Measurements from ENCODE around the gene NOL6. TPM values are rescaled to one million over a fixed set of nuclear protein-coding genes. Genes with fewer than 3 reads are reported as not detected.
"Not testable (repeated sequence)": the region's sequence is repeated elsewhere in the genome, so short reads cannot be mapped to it uniquely, and the experiment has no call there.

NOL6 gene
- total RNA-seq, 2 donors from 2014 or later = 11.5 to 29.3 TPM

GRCh38 chr9:33458444-33458843 is 15.3 kb downstream of the NOL6 start:
- no peak overlapping the region for H3K9ac ChIP-seq (ENCODE audit: low read depth in 2 of 2, low read length in 2 of 2)
- no peak for DNase-seq
- H3K9me3 ChIP-seq = no peaks in the 10 kb centered on the region
- no peaks in the 10 kb centered on the region for H3K4me1 ChIP-seq
- TF ChIP-seq CTCF (IDR thresholded peaks at IDR 0.05) = no peak
- intact Hi-C loops (cut with DNase I) = no loop called here
- H3K4me3 ChIP-seq = no peak overlapping the region
- H3K36me3 ChIP-seq = peaks cover 4% of the 10 kb centered on the region
- H3K27me3 ChIP-seq = no peaks in the 10 kb centered on the region
- H3K27ac ChIP-seq = no peak overlapping the region

DNA sequence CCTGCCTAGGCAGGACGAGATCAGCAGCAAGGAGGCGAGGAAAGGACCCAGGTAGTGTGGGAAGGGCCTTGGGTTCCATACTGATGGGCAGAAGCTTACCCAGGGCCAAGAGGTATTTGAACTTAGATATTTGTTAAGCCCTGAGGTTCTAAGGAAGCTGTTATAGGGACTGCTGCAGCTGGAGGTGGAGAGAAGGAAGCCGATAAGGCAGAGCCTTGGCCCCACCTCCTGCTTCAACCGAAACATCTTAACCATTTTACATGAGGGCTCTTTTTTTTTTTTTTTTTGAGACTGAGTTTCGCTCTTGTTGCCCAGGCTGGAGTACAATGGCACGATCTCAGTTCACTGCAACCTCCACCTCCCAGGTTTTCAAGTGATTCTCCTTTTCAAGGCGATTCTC is 17.8 kb downstream of the NOL6 start:
- no peak for DNase-seq
- H3K27me3 ChIP-seq = no peaks in the 10 kb centered on the region
- H3K36me3 ChIP-seq = no peaks in the 10 kb centered on the region
- intact Hi-C loops (cut with DNase I) = no loop called here
- TF ChIP-seq CTCF (IDR thresholded peaks at IDR 0.05) = no peak
- no peaks in the 10 kb centered on the region for H3K9me3 ChIP-seq
- H3K4me1 ChIP-seq = no peaks in the 10 kb centered on the region
- H3K9ac ChIP-seq (ENCODE audit: low read depth in 2 of 2, low read length in 2 of 2) = no peak overlapping the region
- H3K27ac ChIP-seq = no peak overlapping the region
- H3K4me3 ChIP-seq = no peak overlapping the region

- H3K4me1 ChIP-seq; intact Hi-C loops (cut with DNase I); H3K27ac ChIP-seq; H3K27me3 ChIP-seq; H3K4me3 ChIP-seq; H3K9ac ChIP-seq (ENCODE audit: low read depth in 2 of 2, low read length in 2 of 2); DNase-seq; H3K9me3 ChIP-seq; H3K36me3 ChIP-seq: not testable (repeated sequence)
Observed at GRCh38 chr9:33455456-33455855, 18.3 kb downstream of the NOL6 start.

DNA sequence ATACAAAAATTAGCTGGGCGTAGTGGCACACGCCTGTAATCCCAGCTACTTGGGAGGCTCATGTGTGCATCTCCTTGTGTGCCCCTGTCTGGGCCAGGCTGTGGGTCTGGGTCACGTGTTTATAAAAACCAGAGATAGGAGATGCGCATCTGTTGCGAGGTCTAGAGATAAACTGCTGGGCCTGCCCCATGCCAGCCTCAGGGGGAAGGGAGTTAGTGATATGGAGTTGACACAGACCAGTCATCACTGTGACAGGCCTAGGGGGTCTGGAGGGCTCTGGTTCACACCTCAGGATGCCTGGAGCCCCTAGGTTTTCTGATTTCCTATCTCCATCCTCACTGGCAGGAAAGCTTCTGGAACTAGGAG is 19.1 kb downstream of the NOL6 start:
- DNase-seq; H3K4me1 ChIP-seq; H3K36me3 ChIP-seq; H3K4me3 ChIP-seq; H3K9ac ChIP-seq (ENCODE audit: low read depth in 2 of 2, low read length in 2 of 2); H3K27ac ChIP-seq; H3K9me3 ChIP-seq; H3K27me3 ChIP-seq: not testable (repeated sequence)
- intact Hi-C loops (cut with DNase I) = loop anchor here (5.0 kb wide), 1 partner anchor 47 kb away; no protein-coding TSS in a partner anchor

DNA sequence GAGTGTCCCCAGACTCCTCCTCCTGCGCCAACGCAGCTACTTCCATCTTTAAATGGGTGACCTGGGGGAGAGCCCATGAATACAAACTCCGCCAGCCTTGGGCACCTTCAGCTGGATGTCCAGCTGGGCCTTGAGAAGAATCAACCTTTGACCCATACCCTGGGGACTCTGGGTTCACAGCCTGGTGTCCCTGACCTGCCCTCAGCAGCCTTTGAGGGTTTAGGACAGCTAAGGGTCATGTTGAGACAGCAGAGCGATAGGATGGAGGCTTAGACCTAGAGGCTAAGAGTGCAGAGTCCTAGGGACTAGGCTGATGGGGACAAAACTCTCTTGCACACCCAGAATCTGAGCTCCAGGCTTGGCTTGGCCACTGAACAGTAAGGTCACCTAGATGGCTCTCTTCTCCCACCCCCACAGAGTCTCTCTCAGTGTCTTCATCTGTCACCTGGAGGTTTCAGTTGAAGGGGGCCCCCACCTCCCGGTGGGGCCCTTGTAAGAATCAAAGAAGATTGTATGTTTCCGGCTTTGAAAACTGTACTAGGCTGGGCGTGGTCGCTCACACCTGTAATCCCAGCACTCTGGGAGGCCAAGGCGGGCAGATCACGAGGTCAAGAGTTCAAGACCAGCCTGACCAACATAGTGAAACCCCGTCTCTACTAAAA is 19.6 kb downstream of the NOL6 start:
- no peak for DNase-seq
- no peaks in the 10 kb centered on the region for H3K27me3 ChIP-seq
- H3K4me3 ChIP-seq = no peak overlapping the region
- H3K27ac ChIP-seq = no peak overlapping the region
- no peaks in the 10 kb centered on the region for H3K36me3 ChIP-seq
- H3K9me3 ChIP-seq = no peaks in the 10 kb centered on the region
- TF ChIP-seq CTCF (IDR thresholded peaks at IDR 0.05) = no peak
- no peak overlapping the region for H3K9ac ChIP-seq (ENCODE audit: low read depth in 2 of 2, low read length in 2 of 2)
- intact Hi-C loops (cut with DNase I) = loop anchor here (5.0 kb wide), 1 partner anchor 47 kb away; no protein-coding TSS in a partner anchor
- H3K4me1 ChIP-seq = no peaks in the 10 kb centered on the region

- Histone ChIP-seq H3K27me3 (no peaks in the 10 kb centered on the region), H3K4me3 (no peak overlapping the region), H3K36me3 (no peaks in the 10 kb centered on the region), H3K9ac (ENCODE audit: low read depth in 2 of 2, low read length in 2 of 2) (no peak overlapping the region), H3K27ac (no peak overlapping the region), H3K4me1 (no peaks in the 10 kb centered on the region), H3K9me3 (no peaks in the 10 kb centered on the region)
- DNase-seq = no peak
- intact Hi-C loops (cut with DNase I) = loop anchor here (5.0 kb wide), 1 partner anchor 46 kb away; no protein-coding TSS in a partner anchor
- TF ChIP-seq CTCF (IDR thresholded peaks at IDR 0.05) = no peak
Observed at GRCh38 chr9:33453286-33453860, 20.4 kb downstream of the NOL6 start.

Measured in colonic mucosa (tissue), 4 donors.